Naive thymus-derived CD8-positive, alpha-beta T cell (primary cell): ENCODE data around the gene PLEKHO2. TPM values are rescaled to one million over a fixed set of nuclear protein-coding genes. Genes with fewer than 3 reads are reported as not detected.

Source experiments
- ATAC-seq, 2 donors: fragments of 150-1000 bp; cut with Tn5 transposase in 1 of 2; sonication (Bioruptor Pico), chemical (Tn5 transposase) in 1 of 2; 1 replicate in 1 of 2; 2 replicates in 1 of 2; pipeline ENCODE4 v1.10.0; 2021; ENCODE audit warnings: mild to moderate bottlenecking in 2 of 2, moderate library complexity in 2 of 2
- POLR2A ChIA-PET: fragments of 350-600 bp; sonication (Branson Sonifier 250); formaldehyde crosslinking; loops from one replicate; lab custom pipeline; 2021; ENCODE audit warnings: antibody characterized with exemption; lab: Charles Lee
- DNase-seq, 10 donors: peaks; one replicate each; pipeline versions ENCODE4 v3.0.0 to v3.0.0-alpha.2; 2020 to 2022
- H3K27ac Mint-ChIP-seq, 10 donors: one replicate each; pipeline ENCODE4 v1.8.0; 2020 to 2022; ENCODE audit warnings: mild to moderate bottlenecking in 10 of 10, mixed read lengths in 10 of 10, moderate library complexity in 4 of 10, inconsistent platforms in 1 of 10
- H3K27me3 Mint-ChIP-seq, 5 donors: one replicate each; pipeline ENCODE4 v1.8.0; 2021 to 2022; ENCODE audit warnings: mixed read lengths in 5 of 5
- H3K36me3 Mint-ChIP-seq, 3 donors: one replicate each; pipeline ENCODE4 v1.8.0; 2020 to 2022; ENCODE audit warnings: mixed read lengths in 3 of 3, mild to moderate bottlenecking in 2 of 3, inconsistent platforms in 1 of 3
- H3K4me1 Mint-ChIP-seq, 4 donors: one replicate each; pipeline ENCODE4 v1.8.0; 2021 to 2022; ENCODE audit warnings: mixed read lengths in 4 of 4
- H3K4me3 Mint-ChIP-seq, 10 donors: one replicate each; pipeline ENCODE4 v1.8.0; 2020 to 2022; ENCODE audit warnings: mild to moderate bottlenecking in 10 of 10, mixed read lengths in 10 of 10, moderate library complexity in 6 of 10, inconsistent platforms in 1 of 10
- H3K9me3 Mint-ChIP-seq, 9 donors: one replicate each; pipeline ENCODE4 v1.8.0; 2020 to 2022; ENCODE audit warnings: mixed read lengths in 9 of 9, mild to moderate bottlenecking in 3 of 9, inconsistent platforms in 1 of 9, moderate library complexity in 1 of 9
- polyA plus RNA-seq, 3 donors: library from polyadenylated mRNA; unstranded; fragments of 300-500 nt; fragmentation: Illumina TruSeq; gene quantifications; one replicate each; pipeline ENCODE4 v1.2.3, GENCODE V29; 2021
- total RNA-seq, 8 experiments: library from RNA in 2 of 8; stranded (reverse) in 2 of 8; gene quantifications; one replicate each; pipeline ENCODE4 v1.2.3 and lab custom pipeline; 2021 to 2026

Gene PLEKHO2
- total and polyA plus RNA-seq, 5 experiments from 2014 or later: 8.6 to 19.3 (median 8.9) TPM

DNA sequence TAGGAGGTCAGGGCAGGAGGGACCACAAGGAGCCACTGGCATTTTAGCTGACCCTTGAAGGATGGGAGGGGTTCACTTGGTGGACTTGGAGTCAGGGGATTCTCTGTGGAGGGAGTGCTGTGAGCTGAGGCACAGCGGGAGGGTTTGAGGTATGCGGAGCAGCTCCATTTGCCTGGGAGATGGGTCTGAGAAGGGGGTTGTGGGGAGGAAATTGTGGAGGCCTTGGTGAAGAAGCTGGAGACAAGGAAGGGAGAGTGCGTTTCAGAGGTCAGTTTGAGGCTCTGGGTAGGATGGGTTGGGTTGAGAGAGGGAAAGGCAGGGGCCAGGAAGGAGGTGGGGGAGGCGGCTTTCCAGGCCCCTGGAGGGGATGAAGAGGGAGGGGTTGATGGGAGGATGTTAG is 20.2 kb downstream of the PLEKHO2 start:
- peaks cover 12 to 30% (median 26%) of the 10 kb centered on the region in 4 donors for H3K4me1 Mint-ChIP-seq
- no peak overlapping the region for H3K4me3 Mint-ChIP-seq
- ATAC-seq (no peak), DNase-seq (no peak)
- peaks cover 0 to 68% (median 3%) of the 10 kb centered on the region in 3 donors for H3K36me3 Mint-ChIP-seq
- H3K27me3 Mint-ChIP-seq: no peaks in the 10 kb centered on the region
- peak overlapping the region in 1 of 10 donors; percentile 52 for H3K27ac Mint-ChIP-seq
- no peaks in the 10 kb centered on the region for H3K9me3 Mint-ChIP-seq
- POLR2A ChIA-PET: interaction anchor here (1.5 kb wide), 1 partner anchor 32 kb away, joined by 4 read pairs; no protein-coding TSS in a partner anchor

DNA sequence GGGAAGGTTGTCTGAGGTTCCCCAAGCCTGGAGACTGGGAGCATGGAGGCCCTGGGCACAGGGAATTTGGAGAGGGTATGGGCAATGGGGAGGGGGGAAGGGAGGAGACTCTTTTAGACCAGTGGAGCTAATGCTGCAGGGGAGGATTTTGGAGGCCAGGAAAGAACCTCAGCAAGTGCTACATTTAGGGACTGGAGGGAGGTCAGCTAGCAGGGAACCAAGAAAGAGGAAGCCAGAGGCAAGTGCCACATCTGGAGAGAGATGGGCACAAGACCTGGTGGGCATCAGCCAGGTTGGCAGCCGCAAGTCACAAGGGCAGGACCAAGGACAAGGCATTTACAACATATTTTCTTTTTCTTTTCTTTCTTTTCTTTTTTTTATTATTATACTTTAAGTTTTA is 20.7 kb downstream of the PLEKHO2 start:
- Mint-ChIP-seq H3K4me1 (peaks cover 13 to 25% (median 21%) of the 10 kb centered on the region in 4 donors), H3K27ac (peak overlapping the region in 2 of 10 donors; percentile 52 to 86), H3K36me3 (peaks cover 0 to 65% (median 3%) of the 10 kb centered on the region in 3 donors), H3K9me3 (no peaks in the 10 kb centered on the region), H3K4me3 (no peak overlapping the region), H3K27me3 (no peaks in the 10 kb centered on the region)
- ATAC-seq: no peak
- DNase-seq: no peak
- POLR2A ChIA-PET: interaction anchor here (1.5 kb wide), 1 partner anchor 32 kb away, joined by 4 read pairs; no protein-coding TSS in a partner anchor

DNA sequence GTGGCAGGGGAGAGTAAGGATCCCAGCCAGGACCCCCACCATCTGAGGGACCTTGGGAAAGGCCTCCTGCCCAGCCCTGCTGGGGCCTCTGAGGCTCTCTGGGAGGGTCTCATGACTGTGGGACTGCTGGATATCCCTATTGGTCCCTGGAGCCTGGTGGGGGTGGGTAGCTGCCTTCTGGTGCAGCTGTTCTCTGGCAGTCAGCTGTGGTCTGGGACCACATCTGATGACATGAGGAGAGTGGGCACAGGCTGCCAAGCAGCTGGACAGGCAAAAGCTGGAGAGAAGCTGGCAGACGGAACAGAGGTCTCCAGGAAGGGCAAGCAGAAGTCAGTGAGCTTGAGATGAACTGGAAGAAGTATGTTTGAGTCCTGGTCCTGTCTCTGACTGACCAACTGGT is 22.4 kb downstream of the PLEKHO2 start:
- H3K4me3 Mint-ChIP-seq: no peak overlapping the region
- POLR2A ChIA-PET: no interaction called here
- H3K36me3 Mint-ChIP-seq: peaks cover 0 to 56% (median 3%) of the 10 kb centered on the region in 3 donors
- H3K4me1 Mint-ChIP-seq: peaks cover 4 to 10% (median 6%) of the 10 kb centered on the region in 4 donors
- no peaks in the 10 kb centered on the region for H3K9me3 Mint-ChIP-seq
- ATAC-seq: no peak
- DNase-seq: no peak
- H3K27ac Mint-ChIP-seq: peak overlapping the region in 2 of 10 donors; percentile 31 to 76
- H3K27me3 Mint-ChIP-seq: no peaks in the 10 kb centered on the region

DNA sequence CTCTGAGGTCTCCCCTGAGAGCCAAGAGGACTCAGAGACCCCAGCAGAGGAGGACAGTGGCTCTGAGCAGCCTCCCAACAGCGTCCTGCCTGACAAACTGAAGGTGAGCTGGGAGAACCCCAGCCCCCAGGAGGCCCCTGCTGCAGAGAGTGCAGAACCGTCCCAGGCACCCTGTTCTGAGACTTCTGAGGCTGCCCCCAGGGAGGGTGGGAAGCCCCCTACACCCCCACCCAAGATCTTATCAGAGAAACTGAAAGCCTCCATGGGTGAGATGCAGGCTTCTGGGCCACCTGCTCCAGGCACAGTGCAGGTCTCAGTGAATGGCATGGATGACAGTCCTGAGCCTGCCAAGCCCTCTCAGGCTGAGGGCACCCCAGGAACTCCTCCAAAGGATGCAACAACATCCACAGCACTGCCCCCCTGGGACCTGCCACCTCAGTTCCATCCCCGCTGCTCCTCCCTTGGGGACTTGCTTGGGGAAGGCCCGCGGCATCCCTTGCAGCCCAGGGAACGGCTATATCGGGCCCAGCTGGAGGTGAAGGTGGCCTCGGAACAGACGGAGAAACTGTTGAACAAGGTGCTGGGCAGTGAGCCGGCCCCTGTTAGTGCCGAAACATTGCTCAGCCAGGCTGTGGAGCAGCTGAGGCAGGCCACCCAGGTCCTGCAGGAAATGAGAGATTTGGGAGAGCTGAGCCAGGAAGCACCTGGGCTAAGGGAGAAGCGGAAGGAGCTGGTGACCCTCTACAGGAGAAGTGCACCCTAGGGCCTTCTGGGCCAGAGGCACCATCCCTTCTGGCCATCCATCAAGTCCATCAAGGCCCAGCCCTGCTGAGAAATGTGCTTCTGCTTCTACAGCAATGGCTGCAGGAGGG is 23.6 kb downstream of the PLEKHO2 start:
- no peak for DNase-seq
- no peaks in the 10 kb centered on the region for H3K9me3 Mint-ChIP-seq

DNA sequence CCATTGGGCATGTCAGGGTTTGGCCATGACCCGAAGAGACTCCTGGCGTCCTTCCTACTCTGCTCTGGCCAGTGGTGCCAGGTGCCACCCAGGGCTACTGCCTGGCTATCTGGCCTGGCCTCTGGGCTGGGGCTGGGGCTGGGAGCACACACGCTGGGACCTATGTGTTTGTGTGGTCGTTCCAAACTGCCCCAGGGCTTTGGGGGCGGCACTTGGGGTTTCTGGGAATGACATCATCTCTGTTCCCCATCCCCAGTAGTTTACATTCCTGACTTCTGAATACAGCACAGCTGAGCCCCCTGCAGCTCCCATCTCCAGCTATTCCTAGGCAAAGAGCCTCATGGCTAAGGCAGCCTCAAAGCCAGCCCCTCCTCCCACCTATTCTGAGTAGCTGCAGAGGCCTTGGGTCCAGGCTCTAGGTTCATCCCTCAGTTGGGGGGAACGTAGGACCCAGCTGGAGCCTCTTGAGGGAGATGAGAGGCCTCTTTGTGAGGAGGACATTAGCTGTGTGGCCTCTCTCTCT is 24.3 kb downstream of the PLEKHO2 start:
- Mint-ChIP-seq H3K27ac (peak overlapping the region in 1 of 10 donors; percentile 16), H3K27me3 (no peaks in the 10 kb centered on the region), H3K9me3 (no peaks in the 10 kb centered on the region), H3K4me3 (no peak overlapping the region), H3K36me3 (peaks cover 0 to 41% (median 3%) of the 10 kb centered on the region in 3 donors), H3K4me1 (peaks cover 6 to 16% (median 10%) of the 10 kb centered on the region in 4 donors)
- POLR2A ChIA-PET: interaction anchor here (0.5 to 0.6 kb wide), 2 partner anchors 26 to 144 kb away, joined by 3 to 4 read pairs; no protein-coding TSS in a partner anchor
- DNase-seq: no peak
- no peak for ATAC-seq

More for the DNA sequence above, 23.6 kb downstream of the PLEKHO2 start:
- Mint-ChIP-seq H3K27me3 (no peaks in the 10 kb centered on the region), H3K27ac (peak overlapping the region in 1 of 10 donors; percentile 46), H3K4me3 (no peak overlapping the region), H3K36me3 (peaks cover 0 to 45% (median 3%) of the 10 kb centered on the region in 3 donors), H3K4me1 (peaks cover 6 to 13% (median 10%) of the 10 kb centered on the region in 4 donors)
- POLR2A ChIA-PET: no interaction called here
- ATAC-seq: no peak

DNA sequence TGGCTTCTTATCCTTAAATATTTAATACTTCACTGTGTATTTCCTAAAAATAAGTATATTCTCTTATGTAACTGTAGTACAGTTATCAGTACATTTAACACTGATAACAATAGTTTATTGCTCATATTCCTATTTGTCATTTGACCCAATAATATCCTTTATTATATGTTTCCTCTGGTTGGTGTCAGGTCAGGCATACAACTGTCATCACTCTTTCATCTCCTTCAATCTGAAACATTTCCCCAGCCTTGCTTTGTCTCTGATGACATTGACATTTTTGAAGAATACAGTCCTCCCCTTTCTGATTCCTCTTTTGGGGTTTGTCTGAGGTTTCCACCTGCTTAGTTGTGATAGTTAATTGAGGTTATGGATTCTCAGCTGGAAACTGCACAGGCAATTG is 27.8 kb downstream of the PLEKHO2 start:
- ATAC-seq (no peak), DNase-seq (no peak)
- peak overlapping the region in 7 of 10 donors; percentile 6 to 66 (median 22) for H3K27ac Mint-ChIP-seq
- peaks cover 0 to 13% (median 1%) of the 10 kb centered on the region in 3 donors for H3K36me3 Mint-ChIP-seq
- no peaks in the 10 kb centered on the region for H3K27me3 Mint-ChIP-seq
- H3K4me3 Mint-ChIP-seq: no peak overlapping the region
- H3K9me3 Mint-ChIP-seq: no peaks in the 10 kb centered on the region
- POLR2A ChIA-PET: no interaction called here
- H3K4me1 Mint-ChIP-seq: peaks cover 0 to 27% (median 7%) of the 10 kb centered on the region in 4 donors

DNA sequence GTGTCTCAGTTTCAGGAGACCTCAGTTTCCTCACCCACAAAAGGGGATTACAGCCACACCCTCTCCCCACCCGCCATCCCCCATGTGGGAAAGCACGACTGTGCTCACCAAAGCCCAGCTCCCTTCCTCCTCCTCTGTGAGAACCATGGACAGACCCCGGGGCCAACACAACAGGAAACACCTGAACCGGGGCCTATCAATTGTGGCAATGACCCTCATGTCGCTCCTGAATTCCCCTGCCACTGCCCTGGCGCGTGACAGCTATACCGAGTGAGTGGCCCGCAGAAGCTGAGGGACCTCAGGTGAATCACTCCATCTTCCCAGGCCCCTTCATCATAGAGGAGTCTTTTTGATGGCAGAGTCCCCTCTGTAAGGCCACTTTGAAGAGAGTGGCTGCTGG is 28.6 kb downstream of the PLEKHO2 start:
- H3K9me3 Mint-ChIP-seq: no peaks in the 10 kb centered on the region
- no peak for DNase-seq
- POLR2A ChIA-PET: interaction anchor here (0.8 kb wide), 1 partner anchor 476 kb away, joined by 5 read pairs; no protein-coding TSS in a partner anchor
- H3K4me1 Mint-ChIP-seq: peaks cover 0 to 27% (median 8%) of the 10 kb centered on the region in 4 donors
- peak overlapping the region in 4 of 10 donors; percentile 14 to 81 (median 62) for H3K27ac Mint-ChIP-seq
- H3K4me3 Mint-ChIP-seq: no peak overlapping the region
- no peaks in the 10 kb centered on the region for H3K27me3 Mint-ChIP-seq
- no peak for ATAC-seq
- H3K36me3 Mint-ChIP-seq: peaks cover 0 to 10% (median 1%) of the 10 kb centered on the region in 3 donors

DNA sequence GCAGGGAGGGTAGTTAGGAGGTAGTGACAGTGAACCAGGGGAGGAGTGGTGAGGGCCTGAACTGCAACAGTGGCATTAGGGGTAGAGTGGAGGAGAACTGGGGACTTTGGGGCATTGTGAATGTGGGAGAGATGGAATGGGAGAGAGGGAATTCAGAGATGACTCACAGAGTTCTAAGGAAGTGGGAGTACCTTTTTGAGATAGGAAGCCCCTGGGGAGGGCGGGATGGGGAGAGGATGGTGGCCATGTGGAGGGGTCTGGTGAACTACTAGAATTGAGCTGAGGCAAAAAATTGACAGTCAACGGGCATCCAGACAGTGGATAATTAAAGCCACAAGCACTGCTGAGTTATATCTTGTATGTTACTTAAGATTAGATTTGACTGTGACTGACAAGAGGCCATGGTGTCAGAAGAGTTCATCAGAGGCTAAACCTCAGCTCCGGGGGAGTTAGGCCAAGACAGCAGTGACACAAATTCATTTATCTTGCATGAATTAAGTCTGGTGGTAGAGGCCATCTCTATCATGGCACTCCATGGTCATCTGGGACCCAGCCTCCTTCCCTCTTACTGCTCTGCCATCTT is 34.0 kb downstream of the PLEKHO2 start:
- Mint-ChIP-seq H3K27ac (peak overlapping the region in 1 of 10 donors; percentile 15), H3K4me1 (peaks cover 0 to 29% (median 6%) of the 10 kb centered on the region in 4 donors), H3K27me3 (no peaks in the 10 kb centered on the region), H3K4me3 (no peak overlapping the region), H3K36me3 (no peaks in the 10 kb centered on the region), H3K9me3 (no peaks in the 10 kb centered on the region)
- DNase-seq (no peak), ATAC-seq (no peak)
- POLR2A ChIA-PET: no interaction called here

DNA sequence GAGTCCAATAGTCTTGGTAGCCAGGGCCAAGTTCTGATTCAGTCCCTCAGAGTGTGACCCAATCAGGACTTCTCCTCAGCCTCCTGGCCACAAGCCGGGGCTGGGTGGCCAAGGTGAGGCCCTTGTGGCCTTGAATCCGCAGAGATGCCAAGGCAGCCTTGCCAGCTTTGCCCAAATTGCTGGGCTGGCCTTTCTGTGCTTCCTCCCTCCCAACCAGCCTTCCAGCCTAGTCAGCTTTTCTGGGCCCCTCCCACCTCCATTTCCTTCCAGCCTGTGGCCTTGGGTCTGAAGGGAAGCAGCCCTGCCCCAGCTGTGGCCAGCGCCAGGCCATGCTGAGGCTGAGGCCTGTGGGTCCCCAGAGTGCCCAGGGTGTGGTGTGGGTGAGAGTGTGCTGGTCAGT is 35.7 kb downstream of the PLEKHO2 start:
- POLR2A ChIA-PET: interaction anchor here (0.9 kb wide), 1 partner anchor 18 kb away, joined by 3 read pairs; no protein-coding TSS in a partner anchor
- no peaks in the 10 kb centered on the region for H3K36me3 Mint-ChIP-seq
- no peak for ATAC-seq
- peaks cover 9 to 41% (median 11%) of the 10 kb centered on the region in 4 donors for H3K4me1 Mint-ChIP-seq
- H3K9me3 Mint-ChIP-seq: no peaks in the 10 kb centered on the region
- no peaks in the 10 kb centered on the region for H3K27me3 Mint-ChIP-seq
- DNase-seq: no peak
- H3K27ac Mint-ChIP-seq: no peak overlapping the region
- H3K4me3 Mint-ChIP-seq: no peak overlapping the region

DNA sequence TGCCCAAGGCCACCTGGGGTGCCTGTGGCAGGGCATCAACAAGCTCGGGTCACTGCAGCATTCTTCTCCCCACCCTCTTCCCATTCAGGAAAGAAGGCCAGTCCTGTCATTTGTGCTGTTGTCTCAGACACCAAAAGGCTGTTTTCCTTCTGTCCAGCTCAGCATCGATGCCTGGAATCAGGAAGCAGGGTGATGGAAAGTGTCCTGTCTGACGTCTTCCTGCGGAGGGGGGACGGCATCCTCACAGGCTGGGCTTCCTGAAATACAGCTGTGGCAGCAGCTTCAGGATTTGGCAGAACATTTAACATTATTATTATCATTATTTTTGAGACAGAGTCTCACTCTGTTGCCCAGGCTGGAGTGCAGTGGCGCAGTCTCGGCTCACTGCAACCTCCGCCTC is 37.0 kb downstream of the PLEKHO2 start:
- POLR2A ChIA-PET: interaction anchor here (1.2 kb wide), 1 partner anchor 15 kb away, joined by 4 read pairs; no protein-coding TSS in a partner anchor
- H3K27ac Mint-ChIP-seq: no peak overlapping the region

DNA sequence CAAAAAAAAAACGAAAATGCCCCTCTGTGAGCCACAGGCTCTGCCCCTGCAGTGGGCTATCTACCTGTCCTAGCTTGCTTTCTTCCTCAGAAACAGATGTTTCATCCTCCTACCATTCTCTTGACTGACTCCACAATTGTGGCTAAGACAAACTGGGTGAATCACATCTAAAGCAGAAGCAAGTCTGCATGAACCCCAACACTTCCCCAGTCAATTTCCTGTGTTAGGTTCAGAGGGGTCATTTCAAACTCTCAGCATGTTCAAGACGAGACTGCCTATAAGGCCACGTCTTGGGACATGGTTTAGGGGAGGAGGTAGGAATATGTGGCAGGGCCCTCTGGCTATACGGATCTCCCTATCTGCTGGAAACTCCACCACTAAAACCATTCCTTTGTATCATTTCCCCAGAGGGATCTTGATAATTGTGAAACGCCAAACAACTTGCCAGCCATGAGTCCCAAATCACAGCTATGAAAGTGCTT is 41.4 kb downstream of the PLEKHO2 start:
- peak overlapping the region in 7 of 10 donors; percentile 4 to 95 (median 80) for H3K27ac Mint-ChIP-seq
- H3K9me3 Mint-ChIP-seq: no peaks in the 10 kb centered on the region
- DNase-seq (peak in 2 of 10 donors; percentile 21 to 38), ATAC-seq (peak; percentile 44 to 54)
- H3K4me3 Mint-ChIP-seq: peak overlapping the region in 9 of 10 donors; percentile 5 to 81 (median 42)
- H3K4me1 Mint-ChIP-seq: peaks cover 18 to 45% (median 28%) of the 10 kb centered on the region in 4 donors
- no peaks in the 10 kb centered on the region for H3K36me3 Mint-ChIP-seq
- H3K27me3 Mint-ChIP-seq: no peaks in the 10 kb centered on the region
- POLR2A ChIA-PET: interaction anchor here (0.6 to 4.6 kb wide), 2 partner anchors 11 to 43 kb away, joined by 3 to 32 read pairs; no protein-coding TSS in a partner anchor

More for the DNA sequence above, 37.0 kb downstream of the PLEKHO2 start:
- Mint-ChIP-seq H3K36me3 (no peaks in the 10 kb centered on the region), H3K9me3 (no peaks in the 10 kb centered on the region), H3K4me1 (peaks cover 17 to 48% (median 23%) of the 10 kb centered on the region in 4 donors), H3K27me3 (no peaks in the 10 kb centered on the region), H3K4me3 (no peak overlapping the region)
- ATAC-seq (no peak), DNase-seq (no peak)

DNA sequence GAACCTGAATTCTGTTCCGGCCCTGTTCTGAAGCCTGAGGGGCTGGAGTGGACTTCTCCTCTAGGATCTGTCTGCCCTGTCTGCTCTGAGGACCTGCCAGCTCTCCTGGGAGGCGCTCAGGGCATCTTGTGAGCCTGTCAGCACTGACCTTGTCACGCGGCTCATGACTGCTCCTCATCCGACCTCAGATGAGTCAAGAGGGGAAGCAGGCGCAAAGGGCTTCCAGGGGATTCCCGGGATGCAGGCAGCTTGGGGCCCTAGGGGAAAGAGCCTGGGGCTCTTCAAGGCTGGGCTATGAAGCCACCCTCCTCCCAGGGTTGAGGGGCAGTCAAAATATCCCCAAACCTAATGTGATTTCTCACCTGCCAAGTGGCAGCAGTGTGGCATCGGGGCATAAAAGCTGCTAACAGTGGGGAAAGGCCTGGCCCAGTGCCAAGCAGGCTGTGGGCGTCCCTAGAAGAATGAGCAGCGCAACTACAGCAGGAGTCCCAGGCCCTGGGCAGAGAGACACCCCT is 42.3 kb downstream of the PLEKHO2 start:
- no peaks in the 10 kb centered on the region for H3K27me3 Mint-ChIP-seq
- POLR2A ChIA-PET: interaction anchor here (4.6 kb wide), 1 partner anchor 10 kb away, joined by 32 read pairs; no protein-coding TSS in a partner anchor
- peak overlapping the region in 6 of 10 donors; percentile 5 to 81 (median 50) for H3K4me3 Mint-ChIP-seq

More for the DNA sequence above, 42.3 kb downstream of the PLEKHO2 start:
- H3K4me1 Mint-ChIP-seq: peaks cover 18 to 41% (median 28%) of the 10 kb centered on the region in 4 donors
- H3K27ac Mint-ChIP-seq: peak overlapping the region in 6 of 10 donors; percentile 23 to 95 (median 80)
- ATAC-seq (peak; percentile 78 to 80), DNase-seq (peak; percentile 46 to 83 (median 66))
- no peaks in the 10 kb centered on the region for H3K36me3 Mint-ChIP-seq
- no peaks in the 10 kb centered on the region for H3K9me3 Mint-ChIP-seq
